ENCODE results near the gene CHST9. TPM values are rescaled to one million over a fixed set of nuclear protein-coding genes. Genes with fewer than 3 reads are reported as not detected.
"Not testable (repeated sequence)": the region's sequence is repeated elsewhere in the genome, so short reads cannot be mapped to it uniquely, and the experiment has no call there.

Gene CHST9
- total and polyA plus RNA-seq, 4 donors = 0.42 to 6.4 (median 1.4) TPM

DNA sequence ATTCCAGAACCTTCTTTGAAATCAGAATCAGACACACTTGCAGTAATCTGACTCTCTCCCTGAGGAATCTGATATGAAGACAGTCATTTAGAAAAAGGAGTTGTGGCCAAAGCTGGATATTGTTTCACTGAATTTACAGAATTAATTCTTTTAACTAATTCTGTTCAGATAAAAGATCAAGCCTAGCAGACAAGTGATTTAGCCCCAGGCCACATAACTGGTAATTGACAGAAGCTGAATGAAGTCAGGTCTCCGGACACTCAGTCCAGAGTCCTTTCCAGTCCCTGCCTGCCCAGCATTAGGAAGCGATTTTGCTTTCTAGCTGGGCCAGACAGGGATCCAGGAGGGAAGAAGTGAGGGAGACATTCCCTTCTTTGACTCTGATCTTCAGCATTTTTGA lies 208.9 kb downstream of the CHST9 start:
- Histone ChIP-seq H3K9me3 (ENCODE audit: control insufficient read depth in 4 of 4, low read length in 3 of 4) (no peaks in the 10 kb centered on the region), H3K9ac (ENCODE audit: low read depth in 1 of 2, low read length in 2 of 2) (no peak overlapping the region), H3K4me3 (ENCODE audit: low read depth in 1 of 3, low read length in 3 of 3) (no peak overlapping the region), H3K27ac (ENCODE audit: low read depth in 1 of 2, low read length in 2 of 2) (no peak overlapping the region), H3K27me3 (ENCODE audit: control insufficient read depth in 4 of 4, insufficient read depth in 4 of 4, low read length in 3 of 4) (no peaks in the 10 kb centered on the region), H3K4me1 (ENCODE audit: control insufficient read depth in 4 of 4, insufficient read depth in 4 of 4, low read length in 3 of 4) (no peaks in the 10 kb centered on the region), H3K36me3 (ENCODE audit: control insufficient read depth in 4 of 4, insufficient read depth in 3 of 4, low read depth in 1 of 4, low read length in 3 of 4) (no peaks in the 10 kb centered on the region)
- 90% methylated on average over 2 of the region's 2 CpGs for WGBS
- TF ChIP-seq FOXA2 (IDR thresholded peaks at IDR 0.05) = no peak
- no peak for TF ChIP-seq EGR1 (IDR thresholded peaks at IDR 0.05; ENCODE audit: low read depth in 2 of 2)
- TF ChIP-seq SP1 (IDR thresholded peaks at IDR 0.05) = no peak
- no peak for TF ChIP-seq JUND (IDR thresholded peaks at IDR 0.05)
- TF ChIP-seq ZBTB33 (IDR thresholded peaks at IDR 0.05) = no peak
- TF ChIP-seq HNF4A (conservative IDR thresholded peaks at IDR 0.05) = no peak
- TF ChIP-seq, protein P1, sequence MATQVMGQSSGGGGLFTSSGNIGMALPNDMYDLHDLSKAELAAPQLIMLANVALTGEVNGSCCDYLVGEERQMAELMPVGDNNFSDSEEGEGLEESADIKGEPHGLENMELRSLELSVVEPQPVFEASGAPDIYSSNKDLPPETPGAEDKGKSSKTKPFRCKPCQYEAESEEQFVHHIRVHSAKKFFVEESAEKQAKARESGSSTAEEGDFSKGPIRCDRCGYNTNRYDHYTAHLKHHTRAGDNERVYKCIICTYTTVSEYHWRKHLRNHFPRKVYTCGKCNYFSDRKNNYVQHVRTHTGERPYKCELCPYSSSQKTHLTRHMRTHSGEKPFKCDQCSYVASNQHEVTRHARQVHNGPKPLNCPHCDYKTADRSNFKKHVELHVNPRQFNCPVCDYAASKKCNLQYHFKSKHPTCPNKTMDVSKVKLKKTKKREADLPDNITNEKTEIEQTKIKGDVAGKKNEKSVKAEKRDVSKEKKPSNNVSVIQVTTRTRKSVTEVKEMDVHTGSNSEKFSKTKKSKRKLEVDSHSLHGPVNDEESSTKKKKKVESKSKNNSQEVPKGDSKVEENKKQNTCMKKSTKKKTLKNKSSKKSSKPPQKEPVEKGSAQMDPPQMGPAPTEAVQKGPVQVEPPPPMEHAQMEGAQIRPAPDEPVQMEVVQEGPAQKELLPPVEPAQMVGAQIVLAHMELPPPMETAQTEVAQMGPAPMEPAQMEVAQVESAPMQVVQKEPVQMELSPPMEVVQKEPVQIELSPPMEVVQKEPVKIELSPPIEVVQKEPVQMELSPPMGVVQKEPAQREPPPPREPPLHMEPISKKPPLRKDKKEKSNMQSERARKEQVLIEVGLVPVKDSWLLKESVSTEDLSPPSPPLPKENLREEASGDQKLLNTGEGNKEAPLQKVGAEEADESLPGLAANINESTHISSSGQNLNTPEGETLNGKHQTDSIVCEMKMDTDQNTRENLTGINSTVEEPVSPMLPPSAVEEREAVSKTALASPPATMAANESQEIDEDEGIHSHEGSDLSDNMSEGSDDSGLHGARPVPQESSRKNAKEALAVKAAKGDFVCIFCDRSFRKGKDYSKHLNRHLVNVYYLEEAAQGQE (IDR thresholded peaks at IDR 0.05) = no peak
- TF ChIP-seq NR2F2 (IDR thresholded peaks at IDR 0.05) = no peak
- no peak for TF ChIP-seq GABPA (IDR thresholded peaks at IDR 0.05 in 1 of 2, conservative IDR thresholded peaks at IDR 0.05 in 1 of 2)
- TF ChIP-seq, protein P2, sequence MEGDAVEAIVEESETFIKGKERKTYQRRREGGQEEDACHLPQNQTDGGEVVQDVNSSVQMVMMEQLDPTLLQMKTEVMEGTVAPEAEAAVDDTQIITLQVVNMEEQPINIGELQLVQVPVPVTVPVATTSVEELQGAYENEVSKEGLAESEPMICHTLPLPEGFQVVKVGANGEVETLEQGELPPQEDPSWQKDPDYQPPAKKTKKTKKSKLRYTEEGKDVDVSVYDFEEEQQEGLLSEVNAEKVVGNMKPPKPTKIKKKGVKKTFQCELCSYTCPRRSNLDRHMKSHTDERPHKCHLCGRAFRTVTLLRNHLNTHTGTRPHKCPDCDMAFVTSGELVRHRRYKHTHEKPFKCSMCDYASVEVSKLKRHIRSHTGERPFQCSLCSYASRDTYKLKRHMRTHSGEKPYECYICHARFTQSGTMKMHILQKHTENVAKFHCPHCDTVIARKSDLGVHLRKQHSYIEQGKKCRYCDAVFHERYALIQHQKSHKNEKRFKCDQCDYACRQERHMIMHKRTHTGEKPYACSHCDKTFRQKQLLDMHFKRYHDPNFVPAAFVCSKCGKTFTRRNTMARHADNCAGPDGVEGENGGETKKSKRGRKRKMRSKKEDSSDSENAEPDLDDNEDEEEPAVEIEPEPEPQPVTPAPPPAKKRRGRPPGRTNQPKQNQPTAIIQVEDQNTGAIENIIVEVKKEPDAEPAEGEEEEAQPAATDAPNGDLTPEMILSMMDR (IDR thresholded peaks at IDR 0.05; ENCODE audit: low read depth, low read length, missing input control) = no peak
- TF ChIP-seq HNF4G (IDR thresholded peaks at IDR 0.05) = no peak
- TF ChIP-seq, protein P3, sequence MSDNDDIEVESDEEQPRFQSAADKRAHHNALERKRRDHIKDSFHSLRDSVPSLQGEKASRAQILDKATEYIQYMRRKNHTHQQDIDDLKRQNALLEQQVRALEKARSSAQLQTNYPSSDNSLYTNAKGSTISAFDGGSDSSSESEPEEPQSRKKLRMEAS (IDR thresholded peaks at IDR 0.05) = no peak
- no peak for DNase-seq (ENCODE audit: low spot score)

DNA sequence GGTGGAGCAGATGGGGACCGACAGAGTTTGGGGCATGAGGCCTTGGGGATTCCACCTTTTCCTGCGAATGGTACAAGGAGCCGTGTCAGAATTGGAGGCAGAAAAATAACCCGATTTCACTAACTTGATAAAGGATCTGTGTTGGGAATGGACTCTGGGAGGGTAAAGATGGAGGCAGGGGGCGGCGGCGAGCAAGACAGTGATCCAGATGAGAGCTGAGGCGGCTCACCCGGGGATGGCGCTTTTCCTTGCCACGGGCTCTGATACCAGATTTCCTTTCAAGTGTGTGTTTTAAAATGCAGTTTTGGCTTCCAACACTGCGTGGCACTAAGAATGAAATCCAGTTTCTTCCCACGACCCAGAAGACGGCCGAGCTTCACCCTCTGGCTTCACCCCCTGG lies 212.6 kb downstream of the CHST9 start:
- not testable (repeated sequence) for H3K27ac ChIP-seq (ENCODE audit: low read depth in 1 of 2, low read length in 2 of 2); H3K36me3 ChIP-seq (ENCODE audit: control insufficient read depth in 4 of 4, insufficient read depth in 3 of 4, low read depth in 1 of 4, low read length in 3 of 4); H3K4me3 ChIP-seq (ENCODE audit: low read depth in 1 of 3, low read length in 3 of 3); DNase-seq (ENCODE audit: low spot score); H3K9me3 ChIP-seq (ENCODE audit: control insufficient read depth in 4 of 4, low read length in 3 of 4); H3K27me3 ChIP-seq (ENCODE audit: control insufficient read depth in 4 of 4, insufficient read depth in 4 of 4, low read length in 3 of 4); H3K4me1 ChIP-seq (ENCODE audit: control insufficient read depth in 4 of 4, insufficient read depth in 4 of 4, low read length in 3 of 4); H3K9ac ChIP-seq (ENCODE audit: low read depth in 1 of 2, low read length in 2 of 2)
- WGBS = 96% methylated on average over 15 of the region's 15 CpGs

Data from liver (tissue), 9 donors.